Testis (tissue), 2 donors: ENCODE data around the gene CPM.

ENCODE experiments used
- POLR2A ChIP-seq: fragments of 450-650 bp; IDR thresholded peaks from one replicate; pipeline ENCODE4 v1.6.1; 2017; ENCODE audit warnings: antibody characterized with exemption, mild to moderate bottlenecking, moderate library complexity
- TF ChIP-seq, protein P1 (sequence below), 3 experiments: fragments of 450-650 bp in 2 of 3; fragments of 200-600 bp in 1 of 3; sonication (generic) in 1 of 3; IDR thresholded peaks; one replicate each; pipeline ENCODE4 v1.5.1; 2016 to 2019; ENCODE audit warnings: antibody characterized with exemption in 3 of 3, mild to moderate bottlenecking in 2 of 3, moderate library complexity in 1 of 3

DNA sequence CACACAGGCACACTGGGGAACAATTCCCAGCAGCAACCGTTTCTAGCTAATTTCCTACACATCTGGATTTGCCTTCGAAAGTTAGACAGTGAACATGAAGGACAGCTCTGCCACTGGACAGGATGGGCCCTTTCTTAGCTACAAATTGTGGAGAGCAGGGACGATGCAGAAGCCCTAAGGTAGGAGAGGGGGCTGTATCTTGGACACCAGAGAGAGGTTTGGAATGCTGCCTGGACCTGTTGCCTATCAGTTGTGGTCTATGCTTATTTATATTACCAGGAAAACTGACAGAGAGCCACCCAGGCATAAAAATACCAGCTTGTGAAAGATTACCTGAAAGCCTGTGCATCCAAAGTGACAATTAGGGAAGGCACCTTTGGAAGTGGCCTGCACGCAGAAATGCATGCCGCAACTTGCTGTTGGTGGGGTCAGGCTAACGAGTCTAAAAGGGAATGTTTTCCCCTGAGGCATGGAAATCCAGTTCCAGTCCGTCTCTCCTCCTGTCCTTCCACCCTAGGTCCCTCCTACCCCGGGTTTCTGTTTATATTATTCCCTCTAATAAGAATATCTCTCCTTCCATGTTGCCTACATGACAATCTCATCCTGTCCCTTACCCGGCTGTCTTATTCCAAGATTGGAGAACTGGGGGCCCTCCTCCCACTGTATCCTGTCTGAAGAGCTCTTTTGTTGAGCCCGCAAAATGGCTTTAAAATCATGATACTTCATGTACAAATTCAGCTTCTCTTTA, 64.8 kb downstream of the CPM start:
- TF ChIP-seq, protein P1, sequence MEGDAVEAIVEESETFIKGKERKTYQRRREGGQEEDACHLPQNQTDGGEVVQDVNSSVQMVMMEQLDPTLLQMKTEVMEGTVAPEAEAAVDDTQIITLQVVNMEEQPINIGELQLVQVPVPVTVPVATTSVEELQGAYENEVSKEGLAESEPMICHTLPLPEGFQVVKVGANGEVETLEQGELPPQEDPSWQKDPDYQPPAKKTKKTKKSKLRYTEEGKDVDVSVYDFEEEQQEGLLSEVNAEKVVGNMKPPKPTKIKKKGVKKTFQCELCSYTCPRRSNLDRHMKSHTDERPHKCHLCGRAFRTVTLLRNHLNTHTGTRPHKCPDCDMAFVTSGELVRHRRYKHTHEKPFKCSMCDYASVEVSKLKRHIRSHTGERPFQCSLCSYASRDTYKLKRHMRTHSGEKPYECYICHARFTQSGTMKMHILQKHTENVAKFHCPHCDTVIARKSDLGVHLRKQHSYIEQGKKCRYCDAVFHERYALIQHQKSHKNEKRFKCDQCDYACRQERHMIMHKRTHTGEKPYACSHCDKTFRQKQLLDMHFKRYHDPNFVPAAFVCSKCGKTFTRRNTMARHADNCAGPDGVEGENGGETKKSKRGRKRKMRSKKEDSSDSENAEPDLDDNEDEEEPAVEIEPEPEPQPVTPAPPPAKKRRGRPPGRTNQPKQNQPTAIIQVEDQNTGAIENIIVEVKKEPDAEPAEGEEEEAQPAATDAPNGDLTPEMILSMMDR (IDR thresholded peaks at IDR 0.05) = no peak
- no peak for TF ChIP-seq POLR2A
